BJ (cell line): ENCODE data around the gene THAP7. TPM values are rescaled to one million over a fixed set of nuclear protein-coding genes. Genes with fewer than 3 reads are reported as not detected.

Source experiments
- CTCF ChIA-PET: fragments of 350-600 bp; formaldehyde crosslinking; extraction: SDS; loops from one replicate; lab custom pipeline; 2021; ENCODE audit warnings: antibody characterized with exemption, inconsistent platforms; lab: Yijun Ruan, JAX
- POLR2A ChIA-PET: fragments of 300-600 bp; sonication (Branson Sonifier 250); formaldehyde crosslinking; extraction: SDS; loops from one replicate; lab custom pipeline; 2021; ENCODE audit warnings: antibody characterized with exemption; lab: Charles Lee
- DNase-seq: peaks from one replicate; pipeline ENCODE4 v3.0.0-alpha.2; 2011; ENCODE audit warnings: low read depth
- H3K27me3 ChIP-seq: 2 replicates; pipeline ENCODE4 v1.6.0; 2011; ENCODE audit warnings: low read length; ENCODE audit not compliant: control insufficient read depth, insufficient read depth
- H3K36me3 ChIP-seq: 2 replicates; pipeline ENCODE4 v1.5.1; 2011; ENCODE audit warnings: low read length; ENCODE audit not compliant: control insufficient read depth, insufficient read depth
- H3K4me3 ChIP-seq: 2 replicates; pipeline ENCODE4 v1.5.1; 2011; ENCODE audit warnings: low read depth, mild to moderate bottlenecking, control low read depth, low read length
- CTCF ChIP-seq: IDR thresholded peaks from 2 replicates; pipeline ENCODE4 v1.5.1; 2011; ENCODE audit warnings: low read depth, mild to moderate bottlenecking, control low read depth, inconsistent platforms, low read length, moderate library complexity; ENCODE audit not compliant: insufficient read depth
- polyA plus RNA-seq: library from polyadenylated mRNA; depleted of rRNA; stranded (reverse); fragments of >200 nt; gene quantifications from 2 replicates; pipeline ENCODE4 v1.2.3, GENCODE V29; 2011

Gene THAP7
- polyA plus RNA-seq, 1 experiment, result 24.4 TPM

- Histone ChIP-seq H3K4me3 (no peak overlapping the region), H3K36me3 (no peaks in the 10 kb centered on the region), H3K27me3 (peaks cover 4% of the 10 kb centered on the region; the same call in 1 of the 2 replicates)
- CTCF ChIA-PET, result interaction anchor here (1.2 to 1.6 kb wide), 2 partner anchors 10 to 141 kb away, joined by 3 to 4 read pairs; no protein-coding TSS in a partner anchor
- no peak for TF ChIP-seq CTCF
- POLR2A ChIA-PET, result no interaction called here
- DNase-seq, result no peak
Observed at GRCh38 chr22:21026783-21027692, 25.1 kb upstream of the THAP7 start.

- DNase-seq, result no peak
- Histone ChIP-seq H3K27me3 (0 out of 2 replicates have a peak, but pooled peaks cover 4% of the 10 kb centered on the region), H3K4me3 (no peak overlapping the region), H3K36me3 (no peaks in the 10 kb centered on the region)
- ChIA-PET CTCF (no interaction called here), POLR2A (no interaction called here)
- no peak for TF ChIP-seq CTCF
Observed at GRCh38 chr22:21025763-21026755, 24.1 kb upstream of the THAP7 start.

GRCh38 chr22:21025266-21025665, 23.3 kb upstream of the THAP7 start:
- no peak for TF ChIP-seq CTCF
- H3K36me3 ChIP-seq, result no peaks in the 10 kb centered on the region
- CTCF ChIA-PET, result no interaction called here
- H3K27me3 ChIP-seq, result no peaks in the 10 kb centered on the region
- POLR2A ChIA-PET, result no interaction called here
- H3K4me3 ChIP-seq, result no peak overlapping the region
- no peak for DNase-seq

GRCh38 chr22:21022955-21023614, 21.2 kb upstream of the THAP7 start:
- ChIA-PET POLR2A (no interaction called here), CTCF (interaction anchor here (0.7 to 1.0 kb wide), 2 partner anchors 15 to 80 kb away, joined by 3 to 4 read pairs; no protein-coding TSS in a partner anchor)
- Histone ChIP-seq H3K27me3 (no peaks in the 10 kb centered on the region), H3K36me3 (no peaks in the 10 kb centered on the region), H3K4me3 (no peak overlapping the region)
- TF ChIP-seq CTCF, result no peak
- no peak for DNase-seq
